Stimulated activated naive CD8-positive, alpha-beta T cell treated with anti-CD3 and anti-CD28 coated beads, Interleukin-15, amount 100 ng/mL, for 72 hours (primary cell): ENCODE data around the gene NRROS.

Source experiments
- ATAC-seq: fragments of 150-1000 bp; cut with Tn5 transposase; 2 replicates; pipeline ENCODE4 v1.10.0; 2021; ENCODE audit warnings: mild to moderate bottlenecking, moderate library complexity
- DNase-seq, 2 donors: peaks; one replicate each; pipeline ENCODE4 v3.0.0; 2021 to 2022
- H3K27ac Mint-ChIP-seq, 2 donors: one replicate each; pipeline ENCODE4 v1.8.0; 2022; ENCODE audit warnings: mild to moderate bottlenecking in 2 of 2, mixed read lengths in 2 of 2, moderate library complexity in 2 of 2
- H3K27me3 Mint-ChIP-seq: one replicate; pipeline ENCODE4 v1.8.0; 2022; ENCODE audit warnings: mixed read lengths
- H3K4me1 Mint-ChIP-seq: one replicate; pipeline ENCODE4 v1.8.0; 2022; ENCODE audit warnings: mild to moderate bottlenecking, mixed read lengths
- H3K4me3 Mint-ChIP-seq, 2 donors: one replicate each; pipeline ENCODE4 v1.8.0; 2022; ENCODE audit warnings: mild to moderate bottlenecking in 2 of 2, mixed read lengths in 2 of 2, moderate library complexity in 1 of 2
- H3K9me3 Mint-ChIP-seq, 2 donors: one replicate each; pipeline ENCODE4 v1.8.0; 2022; ENCODE audit warnings: mixed read lengths in 2 of 2

Gene NRROS

DNA sequence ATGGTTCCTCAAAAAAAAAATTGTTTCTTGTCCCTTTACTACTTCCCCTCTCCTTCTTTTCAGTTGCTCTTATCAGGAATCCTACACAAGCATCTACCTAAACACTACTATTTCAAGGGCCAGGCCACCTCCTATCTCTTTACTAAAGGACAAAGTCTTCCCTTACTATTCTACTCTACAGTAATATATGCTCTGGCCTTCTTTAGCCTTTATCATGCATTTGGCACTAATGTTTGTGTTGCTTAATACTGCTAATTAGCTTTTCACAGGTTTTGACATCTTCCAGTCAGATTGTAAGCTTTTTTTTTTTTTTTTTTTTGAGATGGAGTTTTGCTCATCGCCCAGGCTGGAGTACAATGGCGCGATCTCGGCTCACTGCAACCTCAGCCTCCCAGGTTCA, 67.2 kb downstream of the NRROS start:
- Mint-ChIP-seq H3K4me1 (peaks cover 25% of the 10 kb centered on the region), H3K27me3 (no peaks in the 10 kb centered on the region), H3K27ac (no peak overlapping the region), H3K9me3 (no peaks in the 10 kb centered on the region), H3K4me3 (no peak overlapping the region)
- ATAC-seq (no peak), DNase-seq (no peak)

DNA sequence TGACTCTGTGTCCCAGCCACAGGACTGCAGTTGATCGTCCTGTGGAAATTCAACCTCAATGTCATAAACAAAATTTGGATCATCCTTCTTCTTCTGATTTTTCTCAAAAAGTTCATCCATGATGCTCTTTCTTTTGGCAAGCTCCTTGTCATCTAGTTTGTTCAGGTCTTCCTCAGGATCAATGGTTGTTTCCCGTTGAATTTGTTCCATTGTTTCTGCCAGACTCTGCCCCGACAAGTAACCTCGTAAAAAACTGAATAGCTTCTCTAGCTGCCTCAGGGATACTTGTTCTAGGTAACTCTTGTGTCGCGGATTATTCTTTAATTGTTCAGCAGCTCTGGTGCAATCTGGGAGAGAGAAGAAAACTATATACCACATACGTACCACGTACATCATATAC, 68.1 kb downstream of the NRROS start:
- ATAC-seq: no peak
- Mint-ChIP-seq H3K27me3 (no peaks in the 10 kb centered on the region), H3K4me3 (no peak overlapping the region), H3K4me1 (peaks cover 26% of the 10 kb centered on the region), H3K9me3 (no peaks in the 10 kb centered on the region), H3K27ac (no peak overlapping the region)
- no peak for DNase-seq

DNA sequence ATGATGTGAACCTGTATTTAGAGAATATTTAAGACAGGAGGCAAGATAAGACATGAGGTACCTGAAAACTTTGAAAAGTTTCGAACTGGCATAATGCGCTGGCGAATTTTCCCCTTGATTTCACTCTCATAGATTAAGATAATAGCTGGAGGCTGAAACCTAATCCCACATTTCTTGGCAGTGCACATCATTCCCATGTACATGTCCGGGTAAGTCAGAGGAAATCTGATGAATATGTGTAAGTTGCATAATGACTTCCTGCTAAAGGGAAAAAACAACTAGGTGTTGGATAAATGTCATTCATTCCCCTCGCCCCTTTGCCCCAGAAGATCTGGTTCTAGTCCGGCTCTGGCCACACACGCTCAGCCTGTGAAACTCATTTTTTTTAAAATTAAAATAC, 69.0 kb downstream of the NRROS start:
- ATAC-seq (no peak), DNase-seq (no peak)
- H3K27me3 Mint-ChIP-seq: no peaks in the 10 kb centered on the region
- H3K4me1 Mint-ChIP-seq: peaks cover 32% of the 10 kb centered on the region
- no peaks in the 10 kb centered on the region for H3K9me3 Mint-ChIP-seq
- H3K27ac Mint-ChIP-seq: no peak overlapping the region
- H3K4me3 Mint-ChIP-seq: no peak overlapping the region
